RPMI8226 (cell line): ENCODE measurements around the gene MAP7.

Experiments used
- DNase-seq: peaks from one replicate; pipeline ENCODE4 v3.0.0-alpha.2; 2015

The MAP7 gene

GRCh38 chr6:136527831-136528230 lies 22.4 kb downstream of the MAP7 start:
- no peak for DNase-seq

GRCh38 chr6:136526937-136527336 lies 23.3 kb downstream of the MAP7 start:
- DNase-seq: no peak

GRCh38 chr6:136526196-136526930 lies 23.9 kb downstream of the MAP7 start:
- no peak for DNase-seq

- no peak for DNase-seq
Observed at GRCh38 chr6:136525586-136526195, 24.5 kb downstream of the MAP7 start.

GRCh38 chr6:136524936-136525413 lies 25.2 kb downstream of the MAP7 start:
- DNase-seq: no peak

- no peak for DNase-seq
Observed at GRCh38 chr6:136524339-136524935, 25.8 kb downstream of the MAP7 start.

GRCh38 chr6:136523196-136523595 lies 27.0 kb downstream of the MAP7 start:
- DNase-seq: no peak

GRCh38 chr6:136522636-136523035 lies 27.6 kb downstream of the MAP7 start:
- DNase-seq: no peak

GRCh38 chr6:136521911-136522310 lies 28.3 kb downstream of the MAP7 start:
- DNase-seq: no peak

- DNase-seq: no peak
Observed at GRCh38 chr6:136521427-136521826, 28.8 kb downstream of the MAP7 start.

- DNase-seq: no peak
Observed at GRCh38 chr6:136520517-136520916, 29.7 kb downstream of the MAP7 start.

GRCh38 chr6:136517582-136517981 lies 32.6 kb downstream of the MAP7 start:
- no peak for DNase-seq

- no peak for DNase-seq
Observed at GRCh38 chr6:136517002-136517401, 33.2 kb downstream of the MAP7 start.

GRCh38 chr6:136514591-136514990 lies 35.6 kb downstream of the MAP7 start:
- no peak for DNase-seq

GRCh38 chr6:136511926-136512325 lies 38.3 kb downstream of the MAP7 start:
- no peak for DNase-seq

- no peak for DNase-seq
Observed at GRCh38 chr6:136511397-136511796, 38.8 kb downstream of the MAP7 start.

GRCh38 chr6:136510782-136511181 lies 39.4 kb downstream of the MAP7 start:
- DNase-seq: no peak

- DNase-seq: no peak
Observed at GRCh38 chr6:136510299-136510698, 39.9 kb downstream of the MAP7 start.

- DNase-seq: no peak
Observed at GRCh38 chr6:136508725-136509392, 41.4 kb downstream of the MAP7 start.

GRCh38 chr6:136506124-136506799 lies 44.0 kb downstream of the MAP7 start:
- no peak for DNase-seq

GRCh38 chr6:136503303-136504029 lies 46.8 kb downstream of the MAP7 start:
- DNase-seq: no peak

GRCh38 chr6:136502786-136503185 lies 47.4 kb downstream of the MAP7 start:
- no peak for DNase-seq
